GM10847 (cell line): Measurements from ENCODE around the gene EGR4.

ENCODE experiments used
- POLR2A ChIP-seq: IDR thresholded peaks from 2 replicates; pipeline ENCODE4 v1.6.1; 2011; ENCODE audit not compliant: insufficient read length; ENCODE audit errors: extremely low read depth

Gene EGR4

DNA sequence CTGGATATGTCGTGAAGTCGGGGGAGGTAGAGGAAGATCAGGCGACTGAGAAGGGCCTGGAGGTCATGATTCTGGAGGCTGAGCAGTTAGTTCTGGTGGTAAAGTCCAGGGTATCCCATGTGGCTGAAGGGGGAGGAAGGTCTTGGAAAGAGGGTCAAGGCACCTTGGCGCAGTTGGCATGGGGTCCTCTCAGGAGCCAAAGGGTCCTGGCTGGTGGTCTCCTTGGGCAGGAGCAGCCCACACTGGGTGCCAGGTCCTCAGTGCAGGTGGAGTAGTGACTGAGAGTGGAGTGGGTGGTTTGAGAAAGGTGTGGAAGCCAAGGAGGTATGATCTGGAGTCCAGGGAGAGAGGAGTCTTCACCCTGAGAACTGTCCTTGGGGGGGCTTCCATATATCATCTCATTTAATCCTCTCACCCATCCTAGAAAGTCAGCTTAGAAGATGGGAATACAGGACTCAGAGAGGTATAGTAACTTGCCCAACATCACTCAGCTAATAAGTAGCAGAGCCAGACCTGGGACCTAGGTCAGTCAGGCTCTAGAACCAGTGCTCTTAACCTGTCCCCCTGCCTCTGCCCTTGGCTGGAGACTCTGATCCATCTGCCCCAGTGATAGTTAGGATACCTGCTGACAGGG lies 33.5 kb downstream of the EGR4 start:
- no peak for TF ChIP-seq POLR2A

DNA sequence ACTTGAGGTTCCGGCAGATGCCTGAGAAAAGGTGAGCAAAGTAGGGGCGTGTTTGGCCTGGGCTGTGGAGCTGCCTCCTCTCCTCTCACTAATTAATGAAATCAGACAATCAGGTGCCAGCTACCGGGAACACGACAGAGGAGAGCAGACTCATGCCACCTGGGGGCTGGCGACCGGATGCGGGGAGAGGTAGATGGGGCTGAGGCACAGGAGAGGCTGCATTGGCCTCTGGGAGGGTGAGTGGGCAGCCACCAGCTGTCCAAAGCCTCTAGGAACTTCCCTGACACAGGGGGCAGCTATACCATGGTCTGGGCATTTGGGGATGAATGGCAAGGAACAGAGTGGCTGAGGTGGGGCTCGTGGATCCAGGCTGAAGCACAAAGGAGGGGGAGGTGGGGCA lies 34.1 kb downstream of the EGR4 start:
- TF ChIP-seq POLR2A: no peak

DNA sequence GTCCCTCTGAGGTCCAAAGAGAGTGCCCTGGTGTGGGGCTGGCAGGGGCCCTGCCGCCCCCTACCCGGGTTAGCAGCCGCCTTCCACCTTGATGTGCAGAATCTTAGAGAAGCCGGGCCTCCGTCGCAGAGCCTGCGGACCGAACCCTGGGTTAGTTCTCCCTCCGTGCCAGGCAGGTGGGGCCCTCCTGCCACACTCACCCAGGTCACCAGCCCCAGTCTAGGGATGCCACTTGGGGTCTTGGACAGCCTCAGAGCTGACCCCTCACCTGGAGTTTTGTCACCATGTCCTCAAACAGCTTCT lies 34.5 kb downstream of the EGR4 start:
- TF ChIP-seq POLR2A: no peak

DNA sequence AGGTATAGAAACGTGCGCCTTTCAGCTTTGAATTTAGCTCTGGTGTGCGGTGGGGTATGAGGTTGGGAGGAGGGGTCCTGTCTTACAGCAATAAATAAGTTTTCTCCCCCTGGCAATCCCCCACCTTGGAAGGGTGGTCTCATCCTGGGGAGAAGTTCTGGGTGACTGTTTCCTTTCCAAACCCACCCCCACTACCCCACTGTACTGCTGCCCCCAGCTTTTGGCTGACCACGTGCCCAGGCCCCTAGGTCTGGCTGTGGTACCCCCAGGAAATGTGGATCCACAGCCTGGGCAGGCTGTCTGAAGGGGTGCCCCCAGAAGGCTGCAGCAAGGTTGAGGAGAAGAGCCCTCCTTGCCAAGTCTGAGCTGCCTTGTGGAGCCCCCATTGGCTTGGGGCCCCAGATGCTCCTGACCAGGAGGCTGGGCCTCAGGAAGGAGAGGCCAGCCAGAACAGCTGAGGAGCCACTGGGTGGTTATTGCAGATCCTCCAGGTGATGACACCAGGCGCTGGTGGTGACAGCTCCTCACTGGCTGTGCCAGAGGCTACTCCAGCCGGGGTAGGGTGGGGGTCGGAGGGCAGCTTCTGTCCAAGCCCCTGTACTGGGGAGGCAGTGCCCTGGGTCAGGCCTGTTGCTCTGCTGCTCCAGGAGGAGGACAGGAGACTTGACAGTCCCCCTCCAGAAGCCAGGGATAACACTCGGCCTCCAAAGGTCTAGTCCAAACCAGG lies 35.0 kb downstream of the EGR4 start:
- no peak for TF ChIP-seq POLR2A

DNA sequence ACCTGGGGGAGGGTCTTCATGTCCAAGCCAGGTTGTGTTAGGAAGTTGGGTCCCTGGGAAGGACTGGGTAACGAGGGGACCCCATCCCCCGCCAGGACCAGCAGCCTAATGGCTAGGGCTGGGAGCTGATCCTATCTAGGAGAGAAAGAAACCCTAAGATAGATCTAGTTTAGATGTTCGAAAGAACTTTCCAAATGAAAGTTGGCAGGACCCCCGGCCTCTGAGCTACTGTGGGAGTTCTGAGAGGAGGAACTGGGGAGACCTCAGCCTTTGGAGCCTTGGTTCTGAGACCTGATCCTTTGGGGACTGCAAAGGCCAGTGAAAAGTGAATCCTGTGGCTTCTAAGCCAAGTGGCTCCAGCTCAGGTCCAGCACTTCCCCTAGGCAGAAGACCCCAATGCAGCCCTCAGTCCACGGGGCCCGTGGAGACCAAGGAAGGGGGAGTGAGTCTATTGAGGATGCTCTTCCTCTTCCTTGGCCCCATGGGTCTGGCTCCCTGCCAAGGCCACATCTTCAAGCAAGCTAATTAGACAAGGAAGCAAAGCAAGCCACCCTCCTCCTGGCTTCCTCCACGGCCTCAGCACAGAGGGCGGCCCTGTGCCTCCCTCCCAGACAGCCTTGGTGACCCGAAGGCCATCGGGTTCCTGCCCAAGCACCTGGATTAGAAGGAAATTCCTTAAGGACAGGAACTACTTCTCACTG lies 35.8 kb downstream of the EGR4 start:
- TF ChIP-seq POLR2A: no peak

DNA sequence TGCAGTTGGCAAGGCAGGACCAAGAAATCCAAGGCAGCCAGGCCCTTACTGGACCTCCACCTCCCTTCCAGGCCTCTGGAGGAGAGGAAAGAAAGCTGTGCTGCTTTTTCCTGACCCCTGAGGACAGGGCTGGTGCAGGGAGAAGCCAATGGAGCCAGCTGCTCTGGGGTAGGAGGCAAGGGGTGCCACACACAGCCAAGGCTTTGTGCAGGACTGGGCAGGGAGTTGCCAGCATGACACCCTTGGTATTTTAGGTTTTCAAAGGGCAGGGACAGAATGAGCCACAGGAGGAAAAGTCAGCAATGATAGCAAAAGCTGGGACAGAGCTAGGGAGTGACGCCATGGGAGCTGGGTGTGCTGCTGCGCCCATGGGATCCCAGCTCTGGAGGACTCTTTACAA lies 36.3 kb downstream of the EGR4 start:
- TF ChIP-seq POLR2A: no peak

DNA sequence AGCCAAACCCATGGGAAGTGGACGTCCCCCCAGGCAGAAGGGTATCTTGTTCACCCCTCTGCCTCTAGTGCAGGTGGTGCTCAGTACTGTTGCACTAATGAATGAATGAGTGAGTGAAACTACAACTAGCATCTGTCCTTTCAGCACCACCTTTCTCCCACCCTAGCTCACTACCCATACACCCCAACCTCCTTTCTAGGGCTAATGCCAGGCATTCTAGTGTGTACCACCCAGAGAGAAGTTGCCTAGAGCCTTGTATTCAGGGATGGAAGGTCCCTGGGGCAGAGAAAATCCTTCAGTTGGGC lies 36.8 kb downstream of the EGR4 start:
- TF ChIP-seq POLR2A: no peak

DNA sequence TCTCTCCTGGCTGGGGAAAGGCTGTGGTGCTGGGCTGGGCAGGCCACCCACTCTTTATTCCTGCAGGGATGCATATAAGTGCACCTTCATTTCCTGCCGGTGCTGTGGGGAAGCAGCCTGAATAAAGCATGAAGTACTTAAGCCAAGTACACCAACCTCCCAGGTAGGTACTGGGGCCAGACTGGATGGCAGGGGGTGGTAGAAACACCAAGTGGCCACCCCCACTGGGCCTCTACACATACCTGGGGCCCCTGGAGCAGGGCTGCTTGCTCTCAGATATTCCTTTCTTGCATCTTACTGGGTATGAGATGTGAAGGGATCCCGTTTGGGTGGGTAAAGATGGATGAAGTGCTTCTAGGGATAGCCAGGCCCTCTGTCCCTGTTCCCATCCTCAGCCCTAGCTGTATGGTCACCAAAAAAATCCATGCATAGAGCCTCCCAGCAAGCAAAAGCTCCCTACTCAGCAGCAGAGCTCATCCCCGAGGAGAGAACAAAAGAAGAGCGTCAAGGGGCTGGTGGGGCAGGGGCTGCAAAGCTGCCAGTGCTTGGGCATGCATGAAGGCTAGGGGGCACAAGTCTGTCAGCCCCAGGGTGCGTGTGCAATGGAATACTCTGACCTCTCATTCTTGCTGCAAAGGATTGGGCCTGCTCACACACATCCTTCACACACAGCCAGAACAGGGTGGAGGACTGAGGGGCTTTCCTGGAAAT lies 37.3 kb downstream of the EGR4 start:
- no peak for TF ChIP-seq POLR2A

DNA sequence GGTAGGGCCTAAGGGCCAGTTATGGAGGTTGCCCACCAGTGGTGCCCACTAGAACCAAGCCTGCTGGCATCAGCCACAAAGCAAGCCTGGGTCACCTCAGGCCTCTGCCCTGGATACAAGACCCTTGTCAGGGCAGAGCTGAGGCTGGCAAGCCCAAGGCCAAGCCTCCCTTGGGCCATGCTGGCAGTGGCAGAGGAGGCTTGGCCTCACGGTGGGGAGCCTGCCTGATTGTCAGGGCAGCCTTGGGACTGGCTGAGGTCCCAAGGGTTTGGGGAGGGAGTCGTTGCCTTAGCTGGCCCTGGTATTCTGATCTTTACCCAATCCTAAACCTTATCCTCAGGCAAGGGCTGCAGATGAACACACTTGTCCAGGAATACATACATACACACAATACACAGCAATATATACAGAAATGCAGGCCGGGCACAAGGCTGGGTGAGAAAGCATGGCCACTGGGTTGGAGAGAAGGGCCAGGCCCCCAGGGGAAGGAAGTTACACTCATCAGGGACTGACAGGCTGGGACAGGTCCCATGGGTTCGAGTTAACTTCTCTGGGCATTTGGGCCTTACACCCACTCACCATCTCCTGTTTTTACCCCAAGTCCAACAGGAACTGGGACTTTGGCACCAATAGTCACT lies 38.2 kb downstream of the EGR4 start:
- TF ChIP-seq POLR2A: no peak

DNA sequence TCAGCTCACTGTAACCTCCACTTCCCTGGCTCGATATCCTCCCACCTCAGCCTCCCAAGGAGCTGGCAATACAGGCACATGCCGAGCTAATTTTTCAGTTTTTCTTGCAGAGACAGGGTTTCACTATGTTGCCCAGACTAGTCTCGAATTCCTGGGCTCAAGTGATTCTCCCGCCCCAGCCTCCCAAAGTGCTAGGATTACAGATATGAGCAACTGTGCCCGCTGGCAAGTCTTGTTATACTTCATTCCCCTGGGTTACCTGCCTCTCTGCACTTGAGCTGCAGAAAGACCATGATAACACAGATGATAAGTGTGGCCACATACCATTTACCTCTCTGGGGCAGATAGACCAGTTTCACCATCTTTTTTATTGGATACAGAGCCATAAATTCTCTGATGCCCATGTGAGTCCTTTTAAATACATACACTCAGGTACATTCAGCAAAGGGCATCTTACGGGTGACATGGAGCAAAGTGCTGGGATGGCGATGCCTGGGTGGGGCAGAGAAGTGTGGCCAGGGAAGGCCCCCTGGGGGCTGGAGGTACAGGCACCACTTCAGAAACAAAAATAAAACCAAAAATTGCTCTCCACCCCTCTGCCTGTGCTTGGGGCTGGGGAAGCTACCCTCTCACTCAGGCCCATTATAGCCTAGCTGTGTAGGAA lies 38.9 kb downstream of the EGR4 start:
- TF ChIP-seq POLR2A: no peak

DNA sequence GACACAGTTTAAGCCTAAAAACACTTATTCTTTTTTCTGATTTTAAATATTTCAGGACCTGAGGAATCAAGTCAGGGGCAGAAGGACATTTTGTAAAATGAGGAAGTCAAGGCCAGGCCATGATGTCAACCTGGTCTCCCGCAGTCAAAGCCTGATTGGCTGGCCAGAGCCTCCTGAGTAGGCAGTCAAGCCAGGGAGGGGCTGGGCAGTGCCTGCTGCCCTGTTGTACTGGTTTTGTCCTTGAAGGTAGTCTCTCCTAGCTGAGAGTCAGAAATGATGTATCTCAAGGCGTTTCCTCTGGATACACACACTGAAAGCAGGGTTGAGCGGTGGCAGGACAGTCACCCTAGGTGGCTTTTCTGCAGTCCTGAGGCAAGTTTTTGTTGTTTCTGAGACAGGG lies 39.4 kb downstream of the EGR4 start:
- no peak for TF ChIP-seq POLR2A

DNA sequence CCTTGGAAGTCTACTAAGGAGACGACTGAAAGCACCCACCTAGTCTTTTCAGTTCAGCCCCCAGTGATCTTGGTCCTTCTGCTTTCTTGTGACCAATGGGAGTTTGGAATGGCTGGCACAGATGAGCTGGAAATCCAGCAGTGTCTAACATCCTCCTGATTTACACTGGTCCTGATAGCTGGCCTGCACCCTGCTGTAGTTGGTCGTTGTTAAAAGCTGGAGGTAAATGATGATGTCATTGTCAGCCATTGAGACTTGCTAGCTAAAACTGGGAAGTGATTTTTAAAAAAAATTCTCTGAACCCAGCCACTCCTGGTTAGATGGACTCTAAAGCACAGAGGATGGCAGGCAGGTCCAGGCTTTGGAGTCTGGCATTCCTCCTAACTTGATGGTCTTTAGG lies 39.9 kb downstream of the EGR4 start:
- TF ChIP-seq POLR2A: no peak

DNA sequence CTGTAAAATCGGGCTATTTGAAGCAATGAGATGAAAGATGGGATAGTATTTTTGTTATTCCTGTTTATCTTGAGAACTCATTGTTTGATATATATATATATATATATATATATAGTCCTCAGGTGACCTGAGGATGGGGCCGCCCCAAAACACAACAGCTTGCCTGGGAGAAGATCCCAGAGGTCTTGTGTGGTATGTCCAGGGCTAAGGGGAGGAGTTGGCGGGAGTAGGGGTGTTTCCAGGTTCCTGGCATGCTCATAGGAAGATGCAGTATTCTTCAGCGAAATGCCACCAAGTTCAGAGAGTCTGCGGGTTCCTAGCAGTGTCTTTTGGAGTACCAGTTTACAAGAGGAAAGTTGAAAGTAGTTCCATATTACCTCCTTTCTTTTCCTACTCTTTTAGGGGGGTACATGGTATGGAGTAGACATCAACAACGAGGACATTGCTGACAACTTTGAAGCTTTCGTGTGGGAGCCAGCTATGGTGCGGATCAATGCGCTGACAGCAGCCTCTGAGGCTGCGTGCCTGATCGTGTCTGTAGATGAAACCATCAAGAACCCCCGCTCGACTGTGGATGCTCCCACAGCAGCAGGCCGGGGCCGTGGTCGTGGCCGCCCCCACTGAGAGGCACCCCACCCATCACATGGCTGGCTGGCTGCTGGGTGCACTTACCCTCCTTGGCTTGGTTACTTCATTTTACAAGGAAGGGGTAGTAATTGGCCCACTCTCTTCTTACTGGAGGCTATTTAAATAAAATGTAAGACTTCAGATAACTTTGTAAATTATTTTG lies 40.9 kb downstream of the EGR4 start:
- TF ChIP-seq POLR2A: no peak
